ENCODE results near the gene VPS39. TPM values are rescaled to one million over a fixed set of nuclear protein-coding genes. Genes with fewer than 3 reads are reported as not detected.

Gene VPS39
- total RNA-seq, 1 donor from 2014 or later = 81.7 TPM

GRCh38 chr15:42130246-42130986 is 77.7 kb downstream of the VPS39 start:
- no peak for TF ChIP-seq CTCF (IDR thresholded peaks at IDR 0.05)
- Mint-ChIP-seq H3K4me1 (ENCODE audit: unreplicated experiment) (no peaks in the 10 kb centered on the region), H3K9me3 (ENCODE audit: unreplicated experiment) (no peaks in the 10 kb centered on the region), H3K27me3 (ENCODE audit: unreplicated experiment) (peaks cover 53% of the 10 kb centered on the region), H3K36me3 (ENCODE audit: unreplicated experiment) (no peaks in the 10 kb centered on the region), H3K27ac (ENCODE audit: unreplicated experiment) (no peak overlapping the region), H3K4me3 (ENCODE audit: unreplicated experiment) (no peak overlapping the region)
- DNase-seq (ENCODE audit: extremely low spot score, unreplicated experiment) = peak; percentile 44

- no peaks in the 10 kb centered on the region for H3K9me3 Mint-ChIP-seq (ENCODE audit: unreplicated experiment)
- no peak for TF ChIP-seq CTCF (IDR thresholded peaks at IDR 0.05)
- H3K4me3 Mint-ChIP-seq (ENCODE audit: unreplicated experiment) = no peak overlapping the region
- no peaks in the 10 kb centered on the region for H3K36me3 Mint-ChIP-seq (ENCODE audit: unreplicated experiment)
- DNase-seq (ENCODE audit: extremely low spot score, unreplicated experiment) = no peak
- no peaks in the 10 kb centered on the region for H3K4me1 Mint-ChIP-seq (ENCODE audit: unreplicated experiment)
- H3K27ac Mint-ChIP-seq (ENCODE audit: unreplicated experiment) = no peak overlapping the region
- H3K27me3 Mint-ChIP-seq (ENCODE audit: unreplicated experiment) = peaks cover 58% of the 10 kb centered on the region
Observed at GRCh38 chr15:42129364-42129763, 78.7 kb downstream of the VPS39 start.

GRCh38 chr15:42128476-42128875 is 79.6 kb downstream of the VPS39 start:
- Mint-ChIP-seq H3K9me3 (ENCODE audit: unreplicated experiment) (no peaks in the 10 kb centered on the region), H3K4me1 (ENCODE audit: unreplicated experiment) (no peaks in the 10 kb centered on the region), H3K36me3 (ENCODE audit: unreplicated experiment) (no peaks in the 10 kb centered on the region), H3K4me3 (ENCODE audit: unreplicated experiment) (no peak overlapping the region), H3K27me3 (ENCODE audit: unreplicated experiment) (peaks cover 61% of the 10 kb centered on the region), H3K27ac (ENCODE audit: unreplicated experiment) (no peak overlapping the region)
- TF ChIP-seq CTCF (IDR thresholded peaks at IDR 0.05) = no peak
- peak; percentile 54 for DNase-seq (ENCODE audit: extremely low spot score, unreplicated experiment)

- H3K4me3 Mint-ChIP-seq (ENCODE audit: unreplicated experiment) = no peak overlapping the region
- DNase-seq (ENCODE audit: extremely low spot score, unreplicated experiment) = peak; percentile 46
- H3K9me3 Mint-ChIP-seq (ENCODE audit: unreplicated experiment) = no peaks in the 10 kb centered on the region
- no peaks in the 10 kb centered on the region for H3K4me1 Mint-ChIP-seq (ENCODE audit: unreplicated experiment)
- no peaks in the 10 kb centered on the region for H3K36me3 Mint-ChIP-seq (ENCODE audit: unreplicated experiment)
- no peak for TF ChIP-seq CTCF (IDR thresholded peaks at IDR 0.05)
- H3K27me3 Mint-ChIP-seq (ENCODE audit: unreplicated experiment) = peaks cover 70% of the 10 kb centered on the region
- H3K27ac Mint-ChIP-seq (ENCODE audit: unreplicated experiment) = no peak overlapping the region
Observed at GRCh38 chr15:42123546-42123945, 84.6 kb downstream of the VPS39 start.

GRCh38 chr15:42121682-42122081 is 86.4 kb downstream of the VPS39 start:
- DNase-seq (ENCODE audit: extremely low spot score, unreplicated experiment) = peak; percentile 69
- Mint-ChIP-seq H3K9me3 (ENCODE audit: unreplicated experiment) (no peaks in the 10 kb centered on the region), H3K4me3 (ENCODE audit: unreplicated experiment) (no peak overlapping the region), H3K4me1 (ENCODE audit: unreplicated experiment) (no peaks in the 10 kb centered on the region), H3K27ac (ENCODE audit: unreplicated experiment) (no peak overlapping the region), H3K27me3 (ENCODE audit: unreplicated experiment) (peaks cover 64% of the 10 kb centered on the region), H3K36me3 (ENCODE audit: unreplicated experiment) (no peaks in the 10 kb centered on the region)
- no peak for TF ChIP-seq CTCF (IDR thresholded peaks at IDR 0.05)

Data from osteocyte (in vitro differentiated cells).